ENCODE data around the gene ZNF135.

Gene ZNF135

DNA sequence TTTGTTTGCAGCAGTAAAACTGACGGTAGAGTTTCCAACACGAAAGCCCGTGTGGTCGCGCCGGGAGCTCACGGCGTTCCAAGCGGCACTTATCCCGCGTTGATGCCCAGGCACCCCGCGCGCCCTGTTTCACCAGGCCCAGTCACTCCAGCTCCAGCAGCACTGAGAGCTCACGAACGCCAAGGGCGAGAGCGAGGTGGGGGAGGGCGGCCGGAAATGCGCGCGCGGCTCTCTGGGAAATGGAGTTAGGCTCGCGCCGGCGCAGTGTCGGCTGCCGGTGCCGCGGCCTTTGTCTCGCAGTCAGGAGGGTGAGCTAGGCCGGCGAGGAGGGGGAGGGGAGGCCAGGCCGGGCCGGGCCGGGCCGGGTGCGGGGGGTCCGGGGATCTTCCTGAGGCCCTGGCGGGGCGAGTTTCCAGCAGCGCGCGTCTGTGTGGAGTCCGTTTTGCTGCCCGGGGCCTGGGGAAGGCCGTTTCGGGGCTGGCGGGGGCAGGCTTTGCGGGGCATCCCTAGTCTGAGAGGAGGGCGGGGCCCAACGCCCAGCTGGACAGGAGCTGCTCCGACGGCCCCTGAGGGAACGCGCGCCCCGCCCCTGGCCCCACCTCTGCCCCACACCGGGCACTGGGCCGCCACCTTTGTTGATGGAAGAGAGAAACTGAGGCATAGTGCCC is at the start of gene ZNF135:
Gene ZNF135, plus strand, starts transcription at position 280 of the 668 bp plus-strand sequence. CDS start 721 bp downstream, outside the sequence.
- peaks cover 9% of the 10 kb centered on the region for H3K27me3 Mint-ChIP-seq
- peak within 1 kb of the TSS; percentile 69 for H3K27ac Mint-ChIP-seq
- H3K9me3 Mint-ChIP-seq: peaks cover 91% of the 10 kb centered on the region
- H3K36me3 Mint-ChIP-seq (ENCODE audit: low read depth): peaks cover 27% of the 10 kb centered on the region
- peak within 1 kb of the TSS; percentile 72 for H3K4me3 Mint-ChIP-seq
- intact Hi-C loops (cut with micrococcal nuclease): no loop called here
- H3K4me1 Mint-ChIP-seq (ENCODE audit: low read depth): peaks cover 14% of the 10 kb centered on the region

DNA sequence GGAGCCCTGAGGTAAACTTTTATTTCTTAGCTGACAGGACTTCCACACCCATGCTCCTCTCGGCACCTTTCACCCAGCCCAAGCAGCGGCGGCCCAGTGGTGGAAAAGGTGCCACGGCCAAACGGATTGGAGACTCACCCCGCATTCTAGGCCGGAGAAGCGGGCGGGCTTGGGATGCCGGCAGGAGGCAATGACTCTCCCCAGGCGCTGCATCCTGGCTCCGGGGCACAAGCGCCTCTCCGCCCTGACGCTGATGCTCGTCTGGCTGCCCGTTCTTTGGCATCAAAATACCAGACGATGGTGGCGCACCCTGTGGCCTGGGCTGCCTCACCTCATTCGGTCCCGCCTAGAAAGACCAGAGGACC is 49.8 kb upstream of the ZNF135 start:
- Mint-ChIP-seq H3K9me3 (peaks cover 98% of the 10 kb centered on the region), H3K36me3 (ENCODE audit: low read depth) (peaks cover 39% of the 10 kb centered on the region), H3K4me3 (peak overlapping the region; percentile 71), H3K27me3 (peaks cover 2% of the 10 kb centered on the region), H3K4me1 (ENCODE audit: low read depth) (peaks cover 16% of the 10 kb centered on the region), H3K27ac (no peak overlapping the region)
- intact Hi-C loops (cut with micrococcal nuclease): loop anchor here (10.0 kb wide), 1 partner anchor 146 kb away; the partner anchor contains the start of gene ZNF329

DNA sequence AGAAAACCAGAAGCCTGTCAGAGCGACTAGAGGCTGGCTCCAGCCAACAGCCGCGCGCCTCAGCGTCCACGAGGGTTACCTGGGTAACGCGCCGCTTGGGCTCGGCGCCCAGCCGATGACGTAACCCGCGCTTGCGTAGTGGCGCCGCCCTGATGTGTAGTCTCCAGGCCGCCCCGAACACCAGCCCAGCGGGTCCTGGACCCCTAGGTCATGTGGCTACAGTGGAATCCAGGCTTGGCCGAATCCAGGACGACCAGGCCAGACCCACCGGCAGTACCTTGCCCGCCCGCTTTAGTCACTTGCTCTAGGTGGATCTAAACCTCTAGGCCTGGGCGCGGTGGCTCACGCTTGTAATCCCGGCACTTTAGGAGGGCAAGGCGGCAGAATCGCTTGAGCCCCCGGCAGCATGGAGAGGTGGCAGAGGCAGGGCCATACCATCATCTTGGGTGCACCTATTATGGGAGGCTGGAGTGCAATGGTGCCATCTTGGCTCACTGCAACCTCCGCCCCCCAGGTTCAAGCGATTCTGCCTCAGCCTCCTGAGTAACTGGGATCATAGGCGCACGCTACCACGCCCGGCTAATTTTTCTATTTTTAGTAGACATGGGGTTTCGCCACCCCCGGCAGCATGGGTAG is 49.3 kb upstream of the ZNF135 start:
- peak overlapping the region; percentile 71 for H3K4me3 Mint-ChIP-seq

DNA sequence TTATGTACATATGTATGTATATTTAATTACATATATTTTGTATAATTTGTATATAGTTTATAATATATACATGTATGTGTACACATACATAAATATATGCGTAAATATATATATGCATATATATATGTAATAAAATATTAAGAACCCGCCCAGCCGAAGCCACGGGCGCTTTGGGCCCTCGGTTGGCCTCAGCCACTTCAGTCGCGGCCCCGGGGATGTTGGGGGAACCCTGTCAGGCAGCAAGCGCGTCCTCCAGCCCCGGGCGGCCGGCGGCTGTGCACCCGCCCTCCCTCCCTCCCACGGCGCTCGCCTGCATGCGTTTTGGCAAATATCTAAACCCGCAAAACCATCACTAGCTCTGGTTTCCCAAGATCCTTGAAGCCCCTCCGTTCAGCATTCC is 48.6 kb upstream of the ZNF135 start:
- Mint-ChIP-seq H3K27ac (no peak overlapping the region), H3K4me3 (no peak overlapping the region), H3K27me3 (peaks cover 2% of the 10 kb centered on the region), H3K9me3 (peaks cover 98% of the 10 kb centered on the region), H3K4me1 (ENCODE audit: low read depth) (peaks cover 10% of the 10 kb centered on the region), H3K36me3 (ENCODE audit: low read depth) (peaks cover 27% of the 10 kb centered on the region)
- intact Hi-C loops (cut with micrococcal nuclease): no loop called here

More for the DNA sequence above, 49.3 kb upstream of the ZNF135 start:
- peaks cover 2% of the 10 kb centered on the region for H3K27me3 Mint-ChIP-seq
- H3K36me3 Mint-ChIP-seq (ENCODE audit: low read depth): peaks cover 34% of the 10 kb centered on the region
- intact Hi-C loops (cut with micrococcal nuclease): loop anchor here (10.0 kb wide), 1 partner anchor 145 kb away; the partner anchor contains the start of gene ZNF329
- H3K9me3 Mint-ChIP-seq: peaks cover 98% of the 10 kb centered on the region
- H3K4me1 Mint-ChIP-seq (ENCODE audit: low read depth): peaks cover 11% of the 10 kb centered on the region
- no peak overlapping the region for H3K27ac Mint-ChIP-seq

DNA sequence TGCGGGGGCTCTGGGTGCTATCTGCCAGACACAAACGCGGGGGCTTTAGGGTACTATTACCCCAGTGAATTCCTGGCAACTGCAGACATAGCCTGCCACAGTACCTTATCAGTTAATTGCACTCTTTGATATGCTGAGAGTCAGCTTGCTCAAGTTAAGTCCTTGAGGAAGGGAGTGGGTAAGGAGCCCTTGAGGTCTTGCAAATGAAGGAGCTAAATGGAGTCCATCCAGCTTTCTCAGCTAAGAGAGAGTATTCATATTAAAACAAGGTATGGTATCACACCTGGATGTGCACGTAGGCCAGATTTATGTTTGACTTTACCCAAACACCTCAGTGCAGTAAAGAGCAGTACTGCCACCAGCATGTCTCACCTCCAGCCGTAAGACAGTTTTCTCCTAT is 44.9 kb upstream of the ZNF135 start:
- intact Hi-C loops (cut with micrococcal nuclease): no loop called here
- Mint-ChIP-seq H3K9me3 (peaks cover 72% of the 10 kb centered on the region), H3K27me3 (no peaks in the 10 kb centered on the region), H3K4me1 (ENCODE audit: low read depth) (peaks cover 8% of the 10 kb centered on the region), H3K4me3 (no peak overlapping the region), H3K27ac (no peak overlapping the region), H3K36me3 (ENCODE audit: low read depth) (peaks cover 4% of the 10 kb centered on the region)

DNA sequence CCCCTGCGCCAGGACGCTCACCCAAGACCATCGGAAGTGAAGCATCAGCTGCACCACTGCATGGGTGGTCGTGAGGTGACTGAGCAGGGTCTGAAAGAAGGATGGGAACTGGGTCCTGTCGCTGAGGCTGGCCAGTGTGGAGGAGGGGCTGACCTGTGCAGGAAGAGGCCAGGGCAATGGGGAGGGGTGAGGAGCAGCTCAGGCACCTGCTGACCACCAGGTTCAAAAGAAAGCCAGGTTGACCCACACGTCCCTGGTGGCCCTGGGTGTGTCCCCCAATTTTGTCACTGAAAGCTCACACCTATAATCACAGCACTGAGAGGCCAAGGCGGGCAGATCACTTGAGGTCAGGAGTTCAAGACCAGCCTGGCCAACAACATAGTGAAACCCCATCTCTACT is 39.0 kb upstream of the ZNF135 start:
- no peak overlapping the region for H3K27ac Mint-ChIP-seq
- H3K36me3 Mint-ChIP-seq (ENCODE audit: low read depth): no peaks in the 10 kb centered on the region
- no peak overlapping the region for H3K4me3 Mint-ChIP-seq
- H3K9me3 Mint-ChIP-seq: peaks cover 36% of the 10 kb centered on the region
- no peaks in the 10 kb centered on the region for H3K27me3 Mint-ChIP-seq
- intact Hi-C loops (cut with micrococcal nuclease): loop anchor here (5.0 kb wide), 1 partner anchor 137 kb away; no protein-coding TSS in a partner anchor
- no peaks in the 10 kb centered on the region for H3K4me1 Mint-ChIP-seq (ENCODE audit: low read depth)

DNA sequence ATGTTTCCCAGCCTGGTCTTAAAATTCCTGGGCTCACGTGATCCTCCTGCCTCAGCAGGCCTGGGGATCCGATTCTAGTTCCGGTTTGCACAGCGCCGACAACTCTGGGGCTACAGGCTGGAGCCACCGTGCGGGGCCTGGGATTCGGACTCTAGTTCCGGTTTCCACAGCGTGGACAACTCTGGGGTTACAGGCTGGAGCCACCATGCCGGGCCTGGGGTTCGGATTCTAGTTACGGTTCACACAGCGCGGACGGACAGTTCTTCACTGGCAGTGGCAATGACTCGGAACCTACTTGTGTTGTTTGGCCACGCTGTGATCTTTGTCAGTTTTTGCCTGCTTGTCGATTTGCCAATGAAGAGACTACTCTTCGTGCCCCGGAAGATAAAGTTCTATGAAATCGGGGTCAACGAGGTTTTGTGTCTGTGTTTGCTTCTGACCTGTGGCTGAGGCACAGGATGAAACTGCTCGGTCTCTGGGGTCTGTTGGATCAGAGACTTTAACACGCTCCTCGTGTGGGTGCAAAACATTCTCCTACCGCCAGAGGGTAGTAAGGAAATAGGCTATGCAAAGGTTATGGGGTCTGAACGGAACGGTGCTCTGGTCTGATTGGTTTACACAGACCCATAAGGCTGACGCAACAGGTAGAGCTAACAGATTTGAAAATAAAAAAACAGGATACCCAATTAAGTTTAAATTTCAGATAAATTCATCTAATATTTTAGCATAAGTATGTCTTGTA is 37.4 kb upstream of the ZNF135 start:
- Mint-ChIP-seq H3K9me3 (peaks cover 37% of the 10 kb centered on the region), H3K4me1 (ENCODE audit: low read depth) (no peaks in the 10 kb centered on the region), H3K4me3 (no peak overlapping the region), H3K27me3 (no peaks in the 10 kb centered on the region), H3K36me3 (ENCODE audit: low read depth) (no peaks in the 10 kb centered on the region), H3K27ac (no peak overlapping the region)
- intact Hi-C loops (cut with micrococcal nuclease): loop anchor here (5.0 kb wide), 1 partner anchor 136 kb away; no protein-coding TSS in a partner anchor

DNA sequence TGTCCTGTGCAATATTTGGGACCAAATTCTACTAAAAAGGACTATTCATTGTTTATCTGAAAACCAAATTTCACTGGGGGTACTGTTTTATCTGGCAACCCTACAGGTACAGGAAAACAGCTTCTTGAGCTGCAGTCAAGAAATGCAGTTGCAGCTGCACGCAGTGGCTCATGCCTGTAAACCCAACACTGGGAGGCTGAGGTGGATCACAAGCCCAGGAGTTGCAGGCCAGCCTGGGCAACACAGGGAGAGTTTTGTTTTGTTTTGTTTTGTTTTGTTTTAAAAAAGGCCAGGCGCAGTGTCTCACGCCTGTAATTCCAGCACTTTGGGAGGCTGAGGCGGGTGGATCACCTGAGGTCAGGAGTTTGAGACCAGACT is 36.8 kb upstream of the ZNF135 start:
- intact Hi-C loops (cut with micrococcal nuclease): loop anchor here (5.0 kb wide), 1 partner anchor 135 kb away; no protein-coding TSS in a partner anchor
- H3K9me3 Mint-ChIP-seq: peaks cover 43% of the 10 kb centered on the region
- H3K4me3 Mint-ChIP-seq: no peak overlapping the region
- no peaks in the 10 kb centered on the region for H3K27me3 Mint-ChIP-seq
- H3K36me3 Mint-ChIP-seq (ENCODE audit: low read depth): no peaks in the 10 kb centered on the region
- H3K4me1 Mint-ChIP-seq (ENCODE audit: low read depth): no peaks in the 10 kb centered on the region
- no peak overlapping the region for H3K27ac Mint-ChIP-seq

DNA sequence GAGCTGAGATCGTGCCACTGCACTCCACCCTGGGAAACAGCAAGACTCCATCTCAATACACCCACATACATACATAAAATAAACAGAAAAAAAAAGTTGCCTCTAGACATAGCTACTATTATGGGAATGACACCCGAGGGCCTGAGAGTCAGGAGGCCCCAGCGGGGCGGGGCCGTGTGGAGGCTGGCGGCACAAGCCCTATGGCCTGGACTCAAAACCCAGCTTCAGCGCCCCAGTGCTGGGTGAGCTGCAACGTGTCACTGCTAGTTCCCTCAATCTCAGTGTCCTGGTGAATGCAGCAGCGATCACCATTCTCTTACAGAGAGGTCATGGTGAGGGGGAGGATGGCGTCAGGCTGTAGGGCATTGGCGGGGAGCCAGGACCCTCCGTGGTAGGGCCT is 34.4 kb upstream of the ZNF135 start:
- H3K27me3 Mint-ChIP-seq: no peaks in the 10 kb centered on the region
- H3K4me3 Mint-ChIP-seq: no peak overlapping the region
- H3K4me1 Mint-ChIP-seq (ENCODE audit: low read depth): no peaks in the 10 kb centered on the region
- peaks cover 63% of the 10 kb centered on the region for H3K9me3 Mint-ChIP-seq
- H3K36me3 Mint-ChIP-seq (ENCODE audit: low read depth): no peaks in the 10 kb centered on the region
- intact Hi-C loops (cut with micrococcal nuclease): loop anchor here (5.0 kb wide), 1 partner anchor 133 kb away; no protein-coding TSS in a partner anchor
- H3K27ac Mint-ChIP-seq: no peak overlapping the region

DNA sequence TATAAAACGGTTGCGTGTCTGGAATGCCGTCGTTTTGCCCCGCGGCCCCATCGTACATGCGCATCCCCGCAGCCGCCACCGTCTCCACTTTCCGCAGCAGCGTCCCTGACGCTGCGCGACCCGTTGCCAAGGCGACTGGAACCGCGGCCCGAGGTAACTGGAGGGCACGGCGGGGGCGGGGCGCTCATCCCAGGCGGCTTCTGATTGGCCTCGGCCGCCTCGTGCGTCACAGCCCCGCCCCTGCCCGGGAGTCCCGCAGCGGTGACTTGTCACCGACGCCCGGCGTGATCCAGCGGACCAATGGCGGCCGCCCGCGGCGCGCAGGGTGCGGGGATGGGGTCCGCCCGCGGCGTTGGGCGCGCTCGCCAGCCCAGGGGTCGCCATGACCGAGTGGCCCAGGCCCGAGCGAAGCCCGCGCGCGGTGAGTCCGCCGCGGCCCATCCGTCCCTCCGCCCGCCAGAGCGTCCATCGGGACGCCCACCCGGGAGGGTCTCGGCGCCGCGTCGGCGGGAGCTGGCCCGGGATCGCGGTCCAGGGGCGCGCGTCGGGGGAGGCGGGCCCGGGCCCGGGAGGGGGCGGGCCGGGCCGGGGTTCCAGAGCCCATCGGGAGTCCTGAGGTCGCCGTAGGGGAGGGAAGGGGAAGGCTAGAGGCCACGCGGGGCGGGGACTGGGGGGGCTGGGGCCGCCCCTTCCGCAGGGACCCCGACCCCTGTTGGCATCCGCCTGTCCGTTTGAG is 25.2 kb upstream of the ZNF135 start, which contains the start of gene ZSCAN1:
Gene ZSCAN1, plus strand, starts transcription at position 285 of the 736 bp plus-strand sequence. CDS start 3,812 bp downstream, outside the sequence.
- H3K4me1 Mint-ChIP-seq (ENCODE audit: low read depth): no peaks in the 10 kb centered on the region
- intact Hi-C loops (cut with micrococcal nuclease): no loop called here
- peaks cover 24% of the 10 kb centered on the region for H3K27me3 Mint-ChIP-seq
- H3K9me3 Mint-ChIP-seq: peaks cover 56% of the 10 kb centered on the region
- no peak within 1 kb of the TSS for H3K4me3 Mint-ChIP-seq
- no peaks in the 10 kb centered on the region for H3K36me3 Mint-ChIP-seq (ENCODE audit: low read depth)
- no peak within 1 kb of the TSS for H3K27ac Mint-ChIP-seq

DNA sequence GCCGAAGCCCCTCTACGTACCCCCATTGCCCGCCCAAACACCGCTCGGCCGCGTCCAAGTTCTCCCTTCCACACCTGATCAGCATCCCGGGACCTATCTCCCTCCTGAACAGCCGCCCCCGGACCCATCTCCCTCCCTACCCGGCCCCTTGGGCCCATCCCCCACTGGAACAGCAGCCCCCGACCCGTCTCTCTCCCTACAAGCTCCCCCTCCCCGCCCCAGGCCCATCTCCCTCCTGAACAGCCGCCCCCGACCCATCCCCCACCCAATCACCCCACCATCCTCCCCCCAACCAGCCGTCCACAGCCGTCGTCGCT is 24.6 kb upstream of the ZNF135 start:
- Mint-ChIP-seq H3K9me3 (peaks cover 54% of the 10 kb centered on the region), H3K4me1 (ENCODE audit: low read depth) (no peaks in the 10 kb centered on the region), H3K27me3 (peaks cover 24% of the 10 kb centered on the region), H3K27ac (no peak overlapping the region), H3K36me3 (ENCODE audit: low read depth) (no peaks in the 10 kb centered on the region), H3K4me3 (no peak overlapping the region)
- intact Hi-C loops (cut with micrococcal nuclease): no loop called here

DNA sequence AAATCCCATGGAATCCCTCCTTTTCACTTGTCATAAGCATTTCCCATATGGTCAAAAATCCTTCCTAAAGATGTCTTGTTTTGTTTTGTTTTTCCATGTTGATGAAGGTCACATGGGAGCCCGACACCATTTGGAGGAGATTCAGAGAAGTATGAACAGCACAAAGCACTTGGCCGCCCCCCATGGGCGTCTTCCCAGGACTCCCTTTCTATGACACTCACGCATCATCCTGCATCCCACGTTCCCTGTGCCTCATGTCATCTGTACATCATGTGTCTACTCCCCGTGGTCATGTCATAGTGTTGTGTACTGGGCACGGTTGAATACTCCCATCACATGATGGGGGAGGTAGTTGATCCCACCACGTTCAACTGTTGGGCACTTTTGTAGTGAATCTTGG is 23.2 kb upstream of the ZNF135 start:
- Mint-ChIP-seq H3K36me3 (ENCODE audit: low read depth) (no peaks in the 10 kb centered on the region), H3K27me3 (peaks cover 24% of the 10 kb centered on the region), H3K4me3 (no peak overlapping the region), H3K9me3 (peaks cover 60% of the 10 kb centered on the region), H3K4me1 (ENCODE audit: low read depth) (no peaks in the 10 kb centered on the region), H3K27ac (no peak overlapping the region)
- intact Hi-C loops (cut with micrococcal nuclease): no loop called here

DNA sequence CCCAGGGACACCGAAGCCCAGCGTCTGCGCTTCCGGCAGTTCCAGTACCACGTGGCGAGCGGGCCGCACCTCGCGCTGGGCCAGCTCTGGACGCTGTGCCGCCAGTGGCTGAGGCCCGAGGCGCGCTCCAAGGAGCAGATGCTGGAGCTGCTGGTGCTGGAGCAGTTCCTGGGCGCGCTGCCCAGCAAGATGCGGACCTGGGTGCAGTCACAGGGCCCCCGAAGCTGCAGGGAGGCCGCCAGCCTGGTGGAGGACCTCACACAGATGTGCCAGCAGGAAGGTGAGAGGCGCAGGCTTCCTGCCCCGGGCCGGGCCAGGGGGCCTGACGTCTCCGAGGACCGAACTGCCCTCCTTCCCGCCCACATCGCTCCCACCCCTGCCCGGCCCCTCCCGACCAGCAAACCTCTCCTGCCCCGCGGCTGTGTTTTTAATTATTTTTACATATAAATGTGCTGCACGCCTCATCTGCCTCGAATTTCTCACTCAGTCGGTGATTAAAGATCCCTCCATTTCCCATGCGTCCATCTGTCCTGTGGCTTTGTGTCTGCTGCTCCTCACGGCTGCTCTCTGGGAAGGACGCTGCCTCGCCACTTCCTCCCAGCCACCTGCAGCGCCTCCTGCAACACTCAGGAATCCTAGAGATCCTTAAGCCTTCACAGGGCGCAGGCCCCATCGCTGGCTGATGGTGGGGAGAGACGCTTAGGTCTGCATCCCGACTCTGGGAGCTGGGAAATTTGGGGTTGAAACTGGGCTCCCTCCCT is 21.0 kb upstream of the ZNF135 start:
- Mint-ChIP-seq H3K27me3 (peaks cover 23% of the 10 kb centered on the region), H3K9me3 (peaks cover 82% of the 10 kb centered on the region), H3K4me1 (ENCODE audit: low read depth) (no peaks in the 10 kb centered on the region), H3K36me3 (ENCODE audit: low read depth) (no peaks in the 10 kb centered on the region), H3K27ac (no peak overlapping the region), H3K4me3 (no peak overlapping the region)
- intact Hi-C loops (cut with micrococcal nuclease): no loop called here
